Superior temporal gyrus (tissue), 1 donor: ENCODE results near the gene TLCD1.
"Not testable (repeated sequence)": the region's sequence is repeated elsewhere in the genome, so short reads cannot be mapped to it uniquely, and the experiment has no call there.

Experiments
- DNase-seq: peaks from one replicate; pipeline ENCODE4 v3.0.0-alpha.2; 2016; ENCODE audit errors: extremely low spot score

TLCD1 gene

GRCh38 chr17:28729950-28730330 lies 3.9 kb upstream of the TLCD1 start:
- DNase-seq, result no peak

- peak; percentile 94 for DNase-seq
These were observed 2.5 kb upstream of the TLCD1 start, which contains the start of gene NEK8 for GRCh38 chr17:28728364-28729200. TSS of gene NEK8 (plus strand) at chr17:28728788. CDS start at chr17:28728814, 26 bp downstream.

GRCh38 chr17:28726627-28727491 lies 826 bp upstream of the TLCD1 start:
- peak; percentile 94 for DNase-seq

DNA sequence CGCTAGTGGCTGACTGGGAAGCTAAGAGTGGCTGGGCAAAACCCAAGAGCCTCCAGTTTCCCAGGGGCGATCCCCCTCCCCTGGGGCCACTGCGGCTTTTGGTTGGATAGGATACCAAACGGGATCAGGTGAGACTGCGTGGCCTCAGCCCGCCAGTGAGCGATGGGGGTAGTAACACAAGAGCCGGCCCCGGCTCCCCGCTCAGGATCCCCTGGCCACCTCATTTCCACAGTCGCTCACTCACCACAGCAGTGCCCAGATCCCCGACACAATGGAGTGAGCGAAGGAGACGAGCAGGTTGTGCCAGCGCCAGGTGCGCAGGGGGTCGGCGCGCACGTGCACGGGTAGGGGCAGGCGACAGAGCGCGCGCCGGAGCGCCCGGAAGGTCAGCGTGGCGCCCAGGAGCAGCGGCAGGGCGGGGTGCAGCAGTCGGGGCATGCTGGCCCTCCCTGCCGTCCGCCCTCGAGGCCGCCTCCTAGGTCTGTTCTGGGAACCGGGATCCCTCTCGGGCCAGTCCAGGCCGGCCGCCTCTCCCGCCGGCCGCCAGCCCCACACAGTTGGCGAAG lies 290 bp downstream of the TLCD1 start:
- no peak for DNase-seq

DNA sequence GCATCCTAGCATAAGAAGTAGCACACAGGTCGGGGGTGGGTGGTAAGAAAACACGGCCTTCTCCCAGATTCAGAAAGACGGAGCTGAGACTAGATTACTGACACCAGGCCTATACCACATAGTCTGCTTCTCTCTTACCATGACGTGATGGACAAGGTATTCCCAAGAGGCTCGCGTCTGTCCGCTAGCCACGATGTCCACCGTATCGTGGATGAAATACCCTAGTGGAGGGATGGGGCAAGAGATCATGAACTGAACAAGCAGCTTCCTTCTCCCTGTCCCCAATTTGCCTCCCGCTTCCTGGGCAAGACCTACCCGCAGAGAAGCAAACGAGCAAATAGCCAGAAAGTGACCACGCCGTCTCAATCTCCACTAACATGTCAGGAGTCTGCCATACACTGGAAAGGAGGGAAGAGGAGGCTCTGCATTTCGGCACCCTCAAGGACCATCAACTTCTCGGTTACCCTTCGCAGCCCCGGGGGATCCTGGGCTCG lies 820 bp downstream of the TLCD1 start:
- DNase-seq, result no peak

- DNase-seq, result no peak
These were observed 1.4 kb downstream of the TLCD1 start for GRCh38 chr17:28724500-28725165.

- DNase-seq, result not testable (repeated sequence)
These were observed 2.1 kb downstream of the TLCD1 start for GRCh38 chr17:28723836-28724499.

- DNase-seq, result no peak
These were observed 2.7 kb downstream of the TLCD1 start for GRCh38 chr17:28723159-28723835.

- DNase-seq, result no peak
These were observed 3.4 kb downstream of the TLCD1 start for GRCh38 chr17:28722417-28723158.

- DNase-seq, result not testable (repeated sequence)
These were observed 5.1 kb downstream of the TLCD1 start for GRCh38 chr17:28720997-28721329.

DNA sequence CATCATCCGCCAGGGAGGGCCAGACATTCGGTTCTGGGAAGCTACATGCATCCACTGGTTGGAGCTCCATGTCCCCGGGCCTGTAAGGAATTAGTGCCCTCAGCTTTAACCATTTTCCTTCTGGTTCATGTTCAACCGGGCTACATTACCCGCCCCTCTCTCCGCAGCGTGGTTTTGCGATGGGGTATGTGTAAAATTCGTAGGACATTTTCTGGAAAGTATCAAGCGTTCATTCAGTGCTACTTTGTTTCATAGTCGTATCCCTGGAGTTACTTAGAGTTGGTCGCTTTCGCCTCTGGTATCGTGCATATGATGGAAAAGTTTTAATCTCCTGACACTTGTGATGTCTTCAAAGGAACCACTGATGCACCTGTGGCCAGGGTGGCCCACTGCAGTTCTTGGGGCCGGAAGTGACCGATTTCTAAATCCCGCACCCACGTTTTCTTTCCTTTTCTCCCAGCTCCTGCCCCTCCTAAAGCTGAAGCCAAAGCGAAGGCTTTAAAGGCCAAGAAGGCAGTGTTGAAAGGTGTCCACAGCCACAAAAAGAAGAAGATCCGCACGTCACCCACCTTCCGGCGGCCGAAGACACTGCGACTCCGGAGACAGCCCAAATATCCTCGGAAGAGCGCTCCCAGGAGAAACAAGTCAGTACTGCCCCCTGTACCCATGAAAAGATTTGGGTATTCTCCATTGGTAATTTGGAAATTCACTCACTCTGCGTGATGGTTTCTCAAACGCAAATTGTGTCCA lies 5.6 kb downstream of the TLCD1 start:
- DNase-seq, result no peak

DNA sequence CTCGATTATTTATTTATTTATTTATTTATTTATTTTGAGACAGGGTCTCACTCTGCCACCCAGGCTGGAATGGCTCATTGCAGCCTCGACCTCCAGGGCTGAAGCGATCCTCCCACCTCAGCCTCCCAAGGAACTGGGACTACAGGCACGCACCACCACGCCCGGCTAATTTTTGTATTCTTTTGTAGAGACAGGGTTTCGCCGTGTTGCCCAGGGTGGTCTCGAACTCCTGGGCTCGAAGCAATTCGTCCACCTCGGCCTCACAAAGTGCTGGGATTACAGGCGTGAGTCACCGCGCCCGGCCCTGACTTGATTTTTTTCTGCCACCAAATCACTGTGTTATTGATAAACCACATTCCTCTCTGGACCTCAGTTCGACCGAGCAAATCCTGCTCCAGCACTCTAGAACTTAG lies 7.0 kb downstream of the TLCD1 start:
- no peak for DNase-seq

DNA sequence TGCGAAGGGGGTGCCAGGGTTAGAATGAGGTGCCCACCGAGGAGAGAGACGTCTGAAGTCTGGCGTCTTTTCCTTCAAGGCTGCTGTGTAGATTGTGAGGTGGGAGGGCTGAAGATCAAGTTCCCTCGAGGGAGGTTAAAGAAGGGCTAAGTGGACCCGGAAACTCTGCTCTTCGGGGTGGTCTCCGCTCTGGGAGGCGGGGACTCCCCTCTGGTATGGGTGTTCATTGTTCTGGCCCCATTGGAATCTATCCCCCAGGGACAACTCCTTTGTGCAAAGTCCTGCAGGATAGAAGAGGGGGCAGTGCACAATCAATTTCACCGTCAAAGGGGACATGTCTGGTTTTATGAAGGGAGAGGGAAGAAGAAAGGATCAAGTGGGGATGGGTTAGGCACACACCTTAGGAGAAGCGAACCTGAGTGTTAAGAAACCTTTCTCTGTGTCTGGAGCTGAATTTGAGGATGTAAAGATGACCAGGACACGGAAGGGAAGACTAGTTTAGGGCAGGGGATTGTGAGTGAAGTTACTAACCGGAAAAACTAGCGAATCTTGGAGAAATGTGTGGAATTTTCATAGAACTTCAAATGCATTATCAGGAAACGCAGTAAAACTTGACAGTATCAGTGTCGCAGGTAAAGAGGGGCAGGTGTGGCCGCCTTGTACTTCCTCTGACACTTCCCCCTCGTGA lies 7.6 kb downstream of the TLCD1 start:
- no peak for DNase-seq

DNA sequence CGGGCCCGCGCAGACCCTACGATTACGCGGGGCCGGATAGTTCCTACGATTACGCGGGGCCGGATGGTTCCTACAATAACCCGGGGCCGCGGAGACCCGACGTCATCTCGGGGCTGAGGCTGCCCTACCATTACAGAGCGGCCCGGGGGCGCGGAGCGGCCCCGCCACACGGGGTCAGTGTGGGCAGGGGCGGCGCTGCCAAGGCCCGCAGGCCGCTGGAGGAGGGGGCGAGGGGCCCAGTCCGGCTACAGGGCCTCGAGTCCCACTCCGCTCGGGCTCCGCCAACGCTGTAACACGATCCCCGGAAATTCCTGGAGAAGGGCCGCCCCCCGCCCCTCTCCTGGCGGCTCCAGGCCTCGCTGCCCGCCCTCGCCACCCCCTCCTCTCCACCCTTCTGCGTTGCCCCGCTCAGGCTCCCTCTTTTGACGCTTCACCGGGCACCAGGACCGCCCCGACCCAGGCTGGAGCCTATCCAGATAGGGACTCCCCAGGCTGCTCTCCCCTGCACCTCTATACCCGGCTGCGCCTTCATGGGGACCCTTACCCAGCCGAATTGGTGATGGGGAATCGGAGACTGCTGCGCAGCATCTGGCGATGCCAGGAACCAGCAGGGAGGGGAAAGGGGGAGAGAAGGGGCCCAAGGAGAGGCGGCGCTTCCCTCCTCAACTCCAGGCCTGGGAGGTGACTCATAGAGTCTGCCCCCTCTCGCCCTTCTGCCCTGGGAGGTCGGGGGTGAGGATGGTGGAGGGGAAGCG lies 8.3 kb downstream of the TLCD1 start, which contains the start of gene RAB34:
Gene RAB34 (minus strand): TSS at position 291 of the 755 bp plus-strand sequence. CDS start 602 bp downstream, outside the sequence.
- no peak for DNase-seq

DNA sequence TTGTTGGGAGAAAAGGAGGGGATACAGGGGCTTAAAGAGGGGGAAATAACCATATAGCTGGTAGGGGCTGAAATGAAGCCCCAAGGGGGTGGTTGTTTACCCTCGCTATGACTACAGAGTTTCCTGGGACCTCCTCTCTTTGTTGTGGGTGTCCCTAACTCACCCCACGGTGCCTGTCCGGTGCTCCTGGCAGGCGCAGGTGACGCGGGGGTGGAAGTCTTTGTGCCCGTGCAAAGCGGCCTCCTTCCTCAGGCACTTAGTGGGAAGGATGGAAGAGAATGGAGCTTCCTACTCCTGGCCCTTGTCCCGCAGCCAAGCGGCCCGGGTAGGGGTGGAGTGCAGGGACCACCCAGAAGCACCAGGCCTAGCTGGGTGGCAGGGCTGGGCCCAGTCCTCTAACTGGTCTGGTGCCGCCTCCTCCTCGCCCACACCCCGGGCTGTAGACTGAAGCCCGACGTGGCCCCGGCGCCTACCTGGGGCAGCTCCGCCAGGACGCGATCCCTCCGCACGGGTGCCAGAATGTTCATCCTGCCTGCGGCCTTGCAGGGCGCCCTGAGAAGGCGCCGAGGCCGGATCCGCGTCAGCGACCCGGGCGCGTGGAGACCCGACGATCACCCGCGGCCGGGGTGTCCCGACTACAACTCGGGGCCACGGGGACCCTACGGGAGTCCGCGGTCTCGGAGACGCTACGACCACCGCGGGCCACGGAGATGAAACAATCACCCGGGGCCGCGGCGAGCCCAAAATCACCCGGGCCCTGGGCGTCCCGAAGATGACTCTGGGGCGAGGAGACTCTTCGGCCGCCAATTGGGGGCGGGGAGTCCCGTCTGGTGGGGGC lies 9.1 kb downstream of the TLCD1 start:
- no peak for DNase-seq

- no peak for DNase-seq
These were observed 10.8 kb downstream of the TLCD1 start for GRCh38 chr17:28715217-28715616.

DNA sequence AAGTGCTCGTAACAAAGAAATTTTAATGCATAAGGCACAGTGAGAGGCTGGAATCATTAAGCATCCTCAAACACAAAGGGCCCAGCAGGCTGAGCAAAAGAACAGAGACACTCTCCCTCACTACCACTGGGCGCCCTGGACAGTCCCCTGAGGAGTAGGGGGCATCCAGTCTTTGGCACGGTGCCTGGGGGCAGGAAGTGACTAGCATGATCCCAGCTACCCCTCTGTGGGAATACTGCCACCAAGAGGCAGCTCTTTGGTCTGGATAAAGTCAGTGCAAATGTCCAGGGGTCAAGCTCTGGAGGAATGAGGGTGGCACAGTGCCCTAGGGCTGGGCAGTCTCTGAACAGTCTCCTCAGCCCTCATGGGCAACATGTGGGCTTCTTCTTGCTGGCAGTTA lies 11.8 kb downstream of the TLCD1 start:
- DNase-seq, result no peak
